Smooth muscle cell (in vitro differentiated cells): ENCODE data around the gene SPAG5. TPM values are rescaled to one million over a fixed set of nuclear protein-coding genes. Genes with fewer than 3 reads are reported as not detected.

ENCODE experiments used
- DNase-seq: peaks from one replicate; lab custom pipeline; 2025; ENCODE audit not compliant: unreplicated experiment; lab: John Stamatoyannopoulos, UW
- H2AFZ ChIP-seq: fragments of 200-600 bp; sonication (generic); 2 replicates; pipeline ENCODE4 v1.6.0; 2016; ENCODE audit warnings: antibody characterized with exemption, low read depth, mild to moderate bottlenecking
- H3F3A ChIP-seq: fragments of 200-600 bp; sonication (generic); 2 replicates; pipeline ENCODE4 v1.6.0; 2017; ENCODE audit warnings: antibody characterized with exemption, low read depth
- H3K27ac ChIP-seq: fragments of 200-600 bp; sonication (generic); 2 replicates; pipeline ENCODE4 v1.5.1; 2016; ENCODE audit warnings: low read depth, mild to moderate bottlenecking
- H3K27me3 ChIP-seq: fragments of 200-600 bp; sonication (generic); 2 replicates; pipeline ENCODE4 v1.6.1; 2016; ENCODE audit warnings: low read depth, mild to moderate bottlenecking
- H3K36me3 ChIP-seq: fragments of 200-600 bp; sonication (generic); 2 replicates; pipeline ENCODE4 v1.5.1; 2016; ENCODE audit warnings: low read depth
- H3K4me1 ChIP-seq: fragments of 200-600 bp; sonication (generic); 2 replicates; pipeline ENCODE4 v1.5.1; 2016; ENCODE audit warnings: low read depth
- H3K4me2 ChIP-seq: fragments of 200-600 bp; sonication (generic); 2 replicates; pipeline ENCODE4 v1.6.0; 2016; ENCODE audit warnings: mild to moderate bottlenecking
- H3K4me3 ChIP-seq: fragments of 200-600 bp; sonication (generic); 2 replicates; pipeline ENCODE4 v1.5.1; 2016; ENCODE audit warnings: mild to moderate bottlenecking
- H3K79me2 ChIP-seq: fragments of 200-600 bp; sonication (generic); 2 replicates; pipeline ENCODE4 v1.6.0; 2016; ENCODE audit warnings: low read depth, mild to moderate bottlenecking
- H3K9ac ChIP-seq: fragments of 200-600 bp; sonication (generic); 2 replicates; pipeline ENCODE4 v1.6.0; 2016; ENCODE audit warnings: low read depth
- H3K9me3 ChIP-seq: fragments of 200-600 bp; sonication (generic); replicated peaks from 2 replicates; pipeline ENCODE4 v1.5.1; 2016; ENCODE audit warnings: low read depth
- H4K20me1 ChIP-seq: fragments of 200-600 bp; sonication (generic); 2 replicates; pipeline ENCODE4 v1.6.0; 2016; ENCODE audit warnings: low read depth
- WGBS: methylation state at CpG from one replicate; pipeline ENCODE4 v1.1.7; 2016; ENCODE audit warnings: low lambda C conversion rate; 5-methylcytosine and 5-hydroxymethylcytosine counted together
- polyA plus RNA-seq: library from polyadenylated mRNA; unstranded; fragments of >200 nt; fragmentation: Nextera tagmentation; extraction: Ambion mirVana; gene quantifications from 2 replicates; pipeline ENCODE4 v1.2.1, GENCODE V29; 2016
- total RNA-seq: library from RNA; depleted of rRNA; stranded (reverse); fragments of >200 nt; gene quantifications from 2 replicates; pipeline ENCODE4 v1.2.3, GENCODE V29; 2014
- TF ChIP-seq, protein P1 (sequence below): fragments of 200-600 bp; sonication (generic); IDR thresholded peaks from 2 replicates; pipeline ENCODE4 v1.5.1; 2017; ENCODE audit warnings: borderline replicate concordance, mild to moderate bottlenecking, antibody characterized with exemption; ENCODE audit not compliant: insufficient read depth, poor library complexity, severe bottlenecking

Gene SPAG5
- total and polyA plus RNA-seq, 2 experiments from 2014 or later = 13.9 to 19.8 TPM

DNA sequence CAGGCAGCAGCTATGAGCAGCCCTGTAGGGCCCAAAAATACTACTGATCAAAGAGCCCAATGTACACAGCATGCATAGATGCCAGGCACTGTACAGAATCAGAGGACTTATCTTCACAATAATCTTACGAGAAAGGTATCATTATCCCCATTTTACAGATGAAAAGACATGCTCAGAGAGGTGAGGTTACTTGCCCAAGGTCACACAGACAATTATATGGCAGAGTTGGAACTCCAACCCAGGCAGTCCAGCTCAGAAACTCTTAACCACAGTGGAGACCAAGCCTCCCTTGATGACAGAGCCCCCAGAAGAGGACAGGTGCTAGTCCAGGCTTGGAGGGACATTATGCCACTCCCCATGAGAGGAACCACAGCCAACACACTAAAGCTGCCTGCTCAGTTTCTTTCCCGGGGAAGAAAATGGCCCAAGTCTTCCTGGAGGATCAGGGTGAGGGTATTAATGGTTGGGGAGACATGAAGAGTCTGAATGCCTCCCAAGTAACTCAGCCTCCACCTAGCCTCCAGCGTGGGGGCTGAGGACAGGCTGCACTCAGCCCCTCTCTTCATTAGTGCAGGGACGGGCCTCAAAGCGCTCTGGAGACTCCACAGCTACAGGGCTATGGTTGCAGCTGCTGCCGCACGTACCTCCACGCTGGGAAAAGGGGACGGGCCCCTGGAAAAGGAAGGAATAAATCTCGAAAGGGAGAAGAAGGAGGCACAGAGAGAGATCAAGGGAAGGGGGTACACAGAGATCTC lies 47.2 kb downstream of the SPAG5 start:
- TF ChIP-seq, protein P1, sequence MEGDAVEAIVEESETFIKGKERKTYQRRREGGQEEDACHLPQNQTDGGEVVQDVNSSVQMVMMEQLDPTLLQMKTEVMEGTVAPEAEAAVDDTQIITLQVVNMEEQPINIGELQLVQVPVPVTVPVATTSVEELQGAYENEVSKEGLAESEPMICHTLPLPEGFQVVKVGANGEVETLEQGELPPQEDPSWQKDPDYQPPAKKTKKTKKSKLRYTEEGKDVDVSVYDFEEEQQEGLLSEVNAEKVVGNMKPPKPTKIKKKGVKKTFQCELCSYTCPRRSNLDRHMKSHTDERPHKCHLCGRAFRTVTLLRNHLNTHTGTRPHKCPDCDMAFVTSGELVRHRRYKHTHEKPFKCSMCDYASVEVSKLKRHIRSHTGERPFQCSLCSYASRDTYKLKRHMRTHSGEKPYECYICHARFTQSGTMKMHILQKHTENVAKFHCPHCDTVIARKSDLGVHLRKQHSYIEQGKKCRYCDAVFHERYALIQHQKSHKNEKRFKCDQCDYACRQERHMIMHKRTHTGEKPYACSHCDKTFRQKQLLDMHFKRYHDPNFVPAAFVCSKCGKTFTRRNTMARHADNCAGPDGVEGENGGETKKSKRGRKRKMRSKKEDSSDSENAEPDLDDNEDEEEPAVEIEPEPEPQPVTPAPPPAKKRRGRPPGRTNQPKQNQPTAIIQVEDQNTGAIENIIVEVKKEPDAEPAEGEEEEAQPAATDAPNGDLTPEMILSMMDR = no peak
- H3K9me3 ChIP-seq = no peaks in the 10 kb centered on the region
- peaks cover 9% of the 10 kb centered on the region for H3K79me2 ChIP-seq
- H3K4me3 ChIP-seq = peak overlapping the region; percentile 94
- H3K4me2 ChIP-seq = peak overlapping the region; percentile 96
- H3K27ac ChIP-seq = no peak overlapping the region
- H3K4me1 ChIP-seq = peaks cover 18% of the 10 kb centered on the region
- DNase-seq = no peak
- H4K20me1 ChIP-seq = peaks cover 41% of the 10 kb centered on the region
- no peaks in the 10 kb centered on the region for H3F3A ChIP-seq
- H3K36me3 ChIP-seq = no peaks in the 10 kb centered on the region
- H3K9ac ChIP-seq = no peak overlapping the region
- H3K27me3 ChIP-seq = no peaks in the 10 kb centered on the region
- WGBS = 14% methylated on average over 10 of the region's 10 CpGs
- peak overlapping the region; percentile 80 for H2AFZ ChIP-seq

DNA sequence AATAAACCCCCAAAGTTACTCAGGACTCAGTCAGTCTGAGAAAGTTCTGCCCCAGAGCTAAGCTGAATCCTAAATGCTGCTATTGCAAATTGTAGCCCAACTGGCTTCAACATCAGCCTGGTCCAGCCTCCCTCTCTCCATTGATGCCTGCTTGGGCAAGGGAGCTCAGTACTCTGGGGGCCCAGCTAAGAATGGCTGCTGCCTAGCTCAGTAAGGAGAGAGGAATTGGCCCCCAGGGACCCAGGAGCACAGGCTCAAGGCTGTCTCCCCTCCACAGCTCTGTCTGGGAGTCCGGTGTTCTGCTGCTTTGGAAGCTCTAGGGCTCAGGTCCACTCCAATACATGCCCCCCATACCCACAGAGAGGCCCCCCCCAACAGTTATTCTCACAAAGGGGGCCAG lies 48.0 kb downstream of the SPAG5 start:
- H3K27ac ChIP-seq = no peak overlapping the region
- TF ChIP-seq, protein P1 = no peak
- peaks cover 18% of the 10 kb centered on the region for H3K4me1 ChIP-seq
- no peak overlapping the region for H2AFZ ChIP-seq
- no peaks in the 10 kb centered on the region for H3K9me3 ChIP-seq
- H3K27me3 ChIP-seq = no peaks in the 10 kb centered on the region
- H3K9ac ChIP-seq = no peak overlapping the region
- H3K4me2 ChIP-seq = peak overlapping the region; percentile 96
- H3K79me2 ChIP-seq = peaks cover 9% of the 10 kb centered on the region
- no peak overlapping the region for H3K4me3 ChIP-seq
- DNase-seq = no peak
- no peaks in the 10 kb centered on the region for H3K36me3 ChIP-seq
- 88% methylated on average over 1 of the region's 1 CpG for WGBS
- H4K20me1 ChIP-seq = peaks cover 41% of the 10 kb centered on the region
- no peaks in the 10 kb centered on the region for H3F3A ChIP-seq

DNA sequence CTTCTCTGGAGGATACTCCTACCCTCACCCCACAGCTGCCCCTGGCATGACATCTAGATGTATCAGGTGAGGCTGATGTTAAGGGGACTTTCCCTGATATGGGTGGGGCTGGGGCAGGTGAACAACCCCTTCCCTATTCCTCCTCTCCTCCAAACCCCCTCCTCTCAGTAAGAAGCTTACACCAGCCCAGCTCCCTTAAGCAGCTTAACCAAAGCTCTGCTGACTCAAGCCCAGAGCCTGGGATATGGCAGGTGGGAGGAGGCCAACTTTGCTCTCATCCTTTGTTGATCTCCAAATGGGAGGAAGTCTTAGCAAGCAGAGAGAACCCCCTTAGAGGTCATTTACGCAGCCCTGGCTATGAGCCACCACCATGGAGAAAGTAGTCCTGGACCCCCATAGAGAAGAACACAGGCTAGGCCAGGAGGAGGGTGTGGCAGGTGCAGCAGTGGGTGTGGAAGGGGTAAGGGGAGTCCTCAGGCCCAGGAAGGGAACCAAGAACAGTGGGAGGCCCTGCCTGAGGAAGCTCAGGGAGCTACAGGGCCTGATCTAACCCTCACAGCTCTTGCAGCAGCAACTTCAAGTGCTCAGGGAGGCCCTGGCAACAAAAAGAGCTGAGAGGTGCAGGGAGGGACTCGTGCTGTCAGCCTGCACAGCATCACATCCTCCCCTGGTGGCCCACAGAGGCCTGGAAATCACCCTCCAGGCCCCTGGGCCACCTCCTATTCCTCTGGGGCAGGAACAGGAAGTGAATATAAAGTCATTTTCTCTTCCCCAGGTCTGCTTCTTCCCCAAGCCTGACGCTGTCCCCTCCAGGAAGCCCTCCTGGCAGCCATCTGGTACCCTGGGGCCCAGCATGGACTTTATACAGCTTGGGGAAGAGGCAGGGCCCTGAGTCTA lies 49.3 kb downstream of the SPAG5 start:
- H3K9ac ChIP-seq = no peak overlapping the region

More for the DNA sequence above, 49.3 kb downstream of the SPAG5 start:
- Histone ChIP-seq H3K79me2 (peaks cover 9% of the 10 kb centered on the region), H3K4me1 (peaks cover 18% of the 10 kb centered on the region), H3K27ac (no peak overlapping the region), H3K4me3 (no peak overlapping the region), H4K20me1 (peaks cover 41% of the 10 kb centered on the region), H3F3A (no peaks in the 10 kb centered on the region), H3K9me3 (no peaks in the 10 kb centered on the region), H3K4me2 (no peak overlapping the region), H3K36me3 (no peaks in the 10 kb centered on the region), H3K27me3 (no peaks in the 10 kb centered on the region), H2AFZ (no peak overlapping the region)
- DNase-seq = no peak
- 83% methylated on average over 3 of the region's 3 CpGs for WGBS
- TF ChIP-seq, protein P1 = no peak
